Activated naive CD4-positive, alpha-beta T cell treated with anti-CD3 and anti-CD28 coated beads, Interleukin-2, amount 10 ng/mL, durations not matched to agents 7 days and 5 days (primary cell): ENCODE results near the gene HMCN2.

Source experiments
- CTCF ChIA-PET: fragments of 350-600 bp; sonication (Branson Sonifier 250); formaldehyde crosslinking; loops from one replicate; lab custom pipeline; 2021; ENCODE audit warnings: antibody characterized with exemption; lab: Charles Lee
- DNase-seq: peaks from one replicate; pipeline ENCODE4 v3.0.0-alpha.2; 2020
- H3K27ac Mint-ChIP-seq: one replicate; pipeline ENCODE4 v1.8.0; 2021; ENCODE audit warnings: mild to moderate bottlenecking, moderate library complexity, mixed read lengths
- H3K27me3 Mint-ChIP-seq: one replicate; pipeline ENCODE4 v1.8.0; 2021; ENCODE audit warnings: mild to moderate bottlenecking, mixed read lengths
- H3K36me3 Mint-ChIP-seq: one replicate; pipeline ENCODE4 v1.8.0; 2021; ENCODE audit warnings: mixed read lengths
- H3K4me1 Mint-ChIP-seq: one replicate; pipeline ENCODE4 v1.8.0; 2021; ENCODE audit warnings: mixed read lengths
- H3K4me3 Mint-ChIP-seq: one replicate; pipeline ENCODE4 v1.8.0; 2021; ENCODE audit warnings: mild to moderate bottlenecking, moderate library complexity, mixed read lengths
- H3K9me3 Mint-ChIP-seq: one replicate; pipeline ENCODE4 v1.8.0; 2021; ENCODE audit warnings: mixed read lengths

The HMCN2 gene

DNA sequence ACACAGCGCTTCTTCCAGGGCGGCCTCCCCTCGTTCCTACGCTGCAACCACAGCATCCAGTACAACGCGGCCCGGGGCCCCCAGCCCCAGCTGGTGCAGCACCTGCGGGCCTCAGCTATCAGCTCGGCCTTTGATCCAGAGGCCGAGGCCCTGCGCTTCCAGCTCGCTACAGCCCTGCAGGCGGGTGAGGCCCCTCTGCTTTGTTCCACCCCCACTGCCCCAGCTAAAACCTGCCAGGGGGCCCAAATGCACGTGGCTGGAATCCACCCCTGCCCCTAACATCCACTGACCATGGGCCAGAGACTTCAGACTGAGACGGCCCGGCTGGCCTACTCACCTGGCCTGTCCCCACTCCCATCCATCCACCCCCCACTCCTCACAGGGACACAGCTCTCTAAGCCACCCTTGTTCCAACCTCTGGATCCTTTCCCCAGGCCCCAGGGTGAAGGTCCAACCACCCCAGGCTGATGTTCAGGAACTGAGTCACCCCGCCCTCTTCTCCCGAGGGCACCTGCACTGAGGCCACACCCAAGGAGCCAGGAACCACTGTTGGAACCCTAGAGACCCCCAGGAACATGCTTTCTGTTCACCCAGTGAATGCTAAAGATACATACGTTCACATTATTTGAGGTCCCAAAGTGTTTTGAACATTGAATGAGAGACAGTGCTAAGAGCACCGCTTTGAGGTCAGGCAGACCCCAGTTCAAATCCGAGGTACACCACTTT, 160.3 kb downstream of the HMCN2 start:
- Mint-ChIP-seq H3K4me1 (no peaks in the 10 kb centered on the region), H3K9me3 (no peaks in the 10 kb centered on the region), H3K27ac (no peak overlapping the region), H3K36me3 (no peaks in the 10 kb centered on the region), H3K4me3 (no peak overlapping the region), H3K27me3 (peaks cover 31% of the 10 kb centered on the region)
- DNase-seq, result no peak
- CTCF ChIA-PET, result no interaction called here

DNA sequence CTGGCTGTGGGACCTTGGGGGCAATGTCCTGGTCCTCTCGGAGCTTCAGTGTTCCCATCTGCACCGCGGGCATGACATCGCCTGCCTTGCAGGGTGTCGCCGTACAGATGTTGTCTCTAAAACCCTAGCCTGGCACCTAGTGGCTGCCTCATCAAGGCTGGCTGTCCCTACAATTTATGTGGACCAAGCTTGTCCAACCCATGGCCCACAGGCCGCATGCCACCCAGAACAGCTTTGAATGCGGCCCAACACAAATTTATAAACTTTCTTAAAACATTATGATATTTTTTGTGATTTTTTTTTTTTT, 160.9 kb downstream of the HMCN2 start:
- H3K27ac Mint-ChIP-seq, result no peak overlapping the region
- no peaks in the 10 kb centered on the region for H3K4me1 Mint-ChIP-seq
- H3K9me3 Mint-ChIP-seq, result no peaks in the 10 kb centered on the region
- CTCF ChIA-PET, result no interaction called here
- H3K4me3 Mint-ChIP-seq, result no peak overlapping the region
- H3K36me3 Mint-ChIP-seq, result no peaks in the 10 kb centered on the region
- peaks cover 29% of the 10 kb centered on the region for H3K27me3 Mint-ChIP-seq
- DNase-seq, result no peak

DNA sequence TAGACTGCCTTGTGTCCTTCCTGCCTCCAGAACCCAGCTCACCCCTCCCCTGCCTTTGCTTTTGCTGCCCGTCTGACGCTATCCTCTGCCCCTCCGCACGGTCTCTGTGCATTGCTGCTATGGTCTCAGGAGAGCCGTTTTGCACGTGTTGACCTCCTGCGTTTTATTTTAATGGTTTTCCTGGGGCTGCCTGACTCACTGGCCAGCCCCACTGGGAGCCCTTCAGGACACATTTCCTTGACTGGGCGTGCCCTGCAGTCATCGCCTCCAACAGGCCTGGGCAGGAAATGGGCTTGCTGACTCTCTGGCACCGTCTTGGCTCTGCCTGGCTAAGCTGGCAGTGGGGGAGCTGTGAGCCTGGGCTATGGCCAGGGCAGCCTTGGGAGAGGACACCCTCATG, 161.3 kb downstream of the HMCN2 start:
- no peaks in the 10 kb centered on the region for H3K4me1 Mint-ChIP-seq
- no peak overlapping the region for H3K4me3 Mint-ChIP-seq
- H3K27ac Mint-ChIP-seq, result no peak overlapping the region
- DNase-seq, result no peak
- peaks cover 29% of the 10 kb centered on the region for H3K27me3 Mint-ChIP-seq
- H3K9me3 Mint-ChIP-seq, result no peaks in the 10 kb centered on the region
- H3K36me3 Mint-ChIP-seq, result no peaks in the 10 kb centered on the region
- CTCF ChIA-PET, result no interaction called here

DNA sequence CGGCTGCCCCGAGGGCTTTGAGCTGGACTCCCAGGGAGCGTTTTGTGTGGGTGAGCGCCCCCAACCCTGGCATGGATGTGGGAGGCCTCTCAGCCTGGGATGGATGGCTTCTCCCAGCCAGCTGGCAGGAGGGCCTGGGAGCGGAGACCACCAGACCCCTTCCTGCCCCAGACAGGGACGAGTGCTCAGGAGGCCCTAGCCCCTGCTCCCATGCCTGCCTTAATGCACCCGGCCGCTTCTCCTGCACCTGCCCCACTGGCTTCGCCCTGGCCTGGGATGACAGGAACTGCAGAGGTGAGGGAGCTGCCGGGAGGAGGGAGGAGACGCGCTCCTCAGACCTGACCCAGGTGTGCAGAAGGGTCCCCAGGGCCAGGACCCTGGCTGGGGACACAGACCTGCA, 161.8 kb downstream of the HMCN2 start:
- CTCF ChIA-PET, result no interaction called here
- H3K27me3 Mint-ChIP-seq, result peaks cover 30% of the 10 kb centered on the region
- H3K4me1 Mint-ChIP-seq, result peaks cover 1% of the 10 kb centered on the region
- no peaks in the 10 kb centered on the region for H3K9me3 Mint-ChIP-seq
- no peak overlapping the region for H3K27ac Mint-ChIP-seq
- H3K36me3 Mint-ChIP-seq, result no peaks in the 10 kb centered on the region
- DNase-seq, result no peak
- H3K4me3 Mint-ChIP-seq, result no peak overlapping the region

DNA sequence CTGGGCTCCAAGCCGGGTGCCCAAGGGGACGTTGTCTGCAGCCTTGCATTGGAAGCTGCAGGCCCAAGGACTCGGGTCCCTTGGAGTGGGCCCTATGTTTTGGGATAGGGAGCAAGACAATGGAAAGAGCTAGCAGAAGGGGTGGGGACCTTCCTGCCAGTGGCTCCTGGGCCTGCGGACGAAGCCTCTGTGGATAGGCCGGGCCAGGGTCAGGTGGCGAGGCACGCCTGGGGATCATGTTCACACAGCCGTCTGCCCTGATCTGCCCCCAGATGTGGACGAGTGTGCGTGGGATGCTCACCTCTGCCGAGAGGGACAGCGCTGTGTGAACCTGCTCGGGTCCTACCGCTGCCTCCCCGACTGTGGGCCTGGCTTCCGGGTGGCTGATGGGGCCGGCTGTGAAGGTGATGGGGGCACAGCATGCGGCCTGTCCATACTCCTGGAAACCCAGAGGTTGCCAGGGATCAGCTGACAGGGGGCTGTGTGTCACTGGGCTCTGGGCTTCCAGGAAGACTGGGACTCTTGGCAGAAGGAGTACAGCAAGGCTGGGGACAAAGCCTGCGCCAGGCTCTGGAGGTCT, 162.6 kb downstream of the HMCN2 start:
- peaks cover 4% of the 10 kb centered on the region for H3K4me1 Mint-ChIP-seq
- H3K9me3 Mint-ChIP-seq, result no peaks in the 10 kb centered on the region
- no peak overlapping the region for H3K4me3 Mint-ChIP-seq
- H3K36me3 Mint-ChIP-seq, result no peaks in the 10 kb centered on the region
- CTCF ChIA-PET, result no interaction called here
- no peak for DNase-seq
- peaks cover 36% of the 10 kb centered on the region for H3K27me3 Mint-ChIP-seq
- H3K27ac Mint-ChIP-seq, result no peak overlapping the region

DNA sequence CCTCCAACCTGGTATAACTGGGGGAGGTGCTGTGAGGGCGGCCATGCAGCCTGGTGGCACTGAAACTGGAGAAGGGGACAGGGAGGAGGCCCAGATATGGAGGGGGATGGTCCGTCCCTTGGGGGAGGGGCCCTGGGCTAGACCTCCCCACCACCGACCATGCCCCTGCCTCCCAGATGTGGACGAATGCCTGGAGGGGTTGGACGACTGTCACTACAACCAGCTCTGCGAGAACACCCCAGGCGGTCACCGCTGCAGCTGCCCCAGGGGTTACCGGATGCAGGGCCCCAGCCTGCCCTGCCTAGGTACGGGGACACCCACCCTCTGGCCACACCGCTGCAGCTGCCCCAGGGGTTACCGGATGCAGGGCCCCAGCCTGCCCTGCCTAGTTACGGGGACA, 163.8 kb downstream of the HMCN2 start:
- no peak for DNase-seq
- no peak overlapping the region for H3K27ac Mint-ChIP-seq
- peaks cover 4% of the 10 kb centered on the region for H3K4me1 Mint-ChIP-seq
- H3K36me3 Mint-ChIP-seq, result no peaks in the 10 kb centered on the region
- CTCF ChIA-PET, result no interaction called here
- H3K4me3 Mint-ChIP-seq, result no peak overlapping the region
- H3K27me3 Mint-ChIP-seq, result peaks cover 45% of the 10 kb centered on the region
- no peaks in the 10 kb centered on the region for H3K9me3 Mint-ChIP-seq

DNA sequence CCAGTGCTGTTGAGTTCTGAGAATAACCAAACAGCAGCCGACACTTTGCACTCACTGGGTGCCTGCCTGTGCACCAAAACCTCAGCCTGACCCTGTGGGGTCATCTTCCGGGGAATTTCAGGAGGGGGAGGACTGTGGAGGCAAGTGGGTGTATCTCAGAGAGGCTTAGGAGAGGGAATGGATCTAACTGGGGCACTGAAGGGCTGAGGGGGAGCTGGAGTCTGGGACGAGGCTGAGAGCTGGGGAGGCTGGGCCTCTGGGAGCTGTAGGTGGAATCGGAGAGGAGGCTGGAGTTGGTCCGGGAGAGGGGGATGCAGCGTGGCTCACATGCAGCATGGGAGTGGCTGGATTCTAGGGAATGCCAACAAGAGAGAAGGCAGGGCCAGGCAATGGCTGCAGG, 164.3 kb downstream of the HMCN2 start:
- Mint-ChIP-seq H3K9me3 (no peaks in the 10 kb centered on the region), H3K4me1 (peaks cover 4% of the 10 kb centered on the region), H3K4me3 (no peak overlapping the region), H3K27ac (no peak overlapping the region), H3K36me3 (no peaks in the 10 kb centered on the region), H3K27me3 (peaks cover 50% of the 10 kb centered on the region)
- CTCF ChIA-PET, result no interaction called here
- DNase-seq, result no peak

DNA sequence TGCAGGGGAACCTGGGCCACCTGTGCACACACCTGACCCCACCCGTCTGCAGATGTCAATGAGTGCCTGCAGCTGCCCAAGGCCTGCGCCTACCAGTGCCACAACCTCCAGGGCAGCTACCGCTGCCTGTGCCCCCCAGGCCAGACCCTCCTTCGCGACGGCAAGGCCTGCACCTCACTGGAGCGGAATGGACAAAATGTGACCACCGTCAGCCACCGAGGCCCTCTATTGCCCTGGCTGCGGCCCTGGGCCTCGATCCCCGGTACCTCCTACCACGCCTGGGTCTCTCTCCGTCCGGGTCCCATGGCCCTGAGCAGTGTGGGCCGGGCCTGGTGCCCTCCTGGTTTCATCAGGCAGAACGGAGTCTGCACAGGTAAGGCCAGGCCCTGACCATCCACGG, 164.7 kb downstream of the HMCN2 start:
- no peak for DNase-seq
- H3K27me3 Mint-ChIP-seq, result peaks cover 54% of the 10 kb centered on the region
- H3K4me1 Mint-ChIP-seq, result peaks cover 4% of the 10 kb centered on the region
- no peak overlapping the region for H3K27ac Mint-ChIP-seq
- CTCF ChIA-PET, result no interaction called here
- H3K36me3 Mint-ChIP-seq, result no peaks in the 10 kb centered on the region
- no peak overlapping the region for H3K4me3 Mint-ChIP-seq
- no peaks in the 10 kb centered on the region for H3K9me3 Mint-ChIP-seq

DNA sequence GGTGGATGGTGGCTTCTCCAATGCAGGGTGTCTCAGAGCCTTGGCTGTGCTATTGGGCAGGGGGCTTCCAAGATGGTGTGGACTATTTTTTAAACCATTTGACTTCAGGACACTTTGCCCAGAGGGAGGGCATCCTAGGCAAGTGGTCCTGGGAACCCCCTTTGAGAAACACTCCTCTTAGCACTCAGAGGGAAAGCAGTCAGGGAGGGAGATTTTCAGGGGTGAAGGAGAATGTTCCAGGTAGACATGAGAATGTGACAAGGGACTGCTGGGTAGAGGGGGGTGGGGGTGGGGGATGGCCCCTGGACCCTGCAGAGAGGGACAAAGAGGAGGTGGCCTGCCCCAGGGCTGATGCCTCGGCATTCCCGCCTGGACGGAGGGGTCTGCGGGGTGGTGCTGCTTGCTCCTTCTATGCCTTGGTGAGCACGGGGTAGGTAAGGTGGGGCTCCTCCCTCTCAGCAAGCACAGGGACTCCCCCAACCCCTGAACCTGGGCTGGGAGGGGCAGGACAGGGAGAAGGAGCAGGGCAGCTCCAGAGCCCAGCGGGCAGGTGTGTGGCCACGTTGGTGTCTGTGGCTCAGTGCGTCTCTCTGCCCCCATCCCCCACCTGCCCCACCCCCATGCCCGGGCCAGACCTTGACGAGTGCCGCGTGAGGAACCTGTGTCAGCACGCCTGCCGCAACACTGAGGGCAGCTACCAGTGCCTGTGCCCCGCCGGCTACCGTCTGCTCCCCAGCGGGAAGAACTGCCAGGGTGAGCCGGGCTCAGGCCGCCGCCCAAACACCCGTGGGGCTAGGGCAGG, 165.4 kb downstream of the HMCN2 start:
- no peak overlapping the region for H3K27ac Mint-ChIP-seq
- peaks cover 4% of the 10 kb centered on the region for H3K4me1 Mint-ChIP-seq
- H3K36me3 Mint-ChIP-seq, result no peaks in the 10 kb centered on the region
- no peaks in the 10 kb centered on the region for H3K9me3 Mint-ChIP-seq
- no peak overlapping the region for H3K4me3 Mint-ChIP-seq
- peaks cover 58% of the 10 kb centered on the region for H3K27me3 Mint-ChIP-seq
- DNase-seq, result no peak
- CTCF ChIA-PET, result no interaction called here

DNA sequence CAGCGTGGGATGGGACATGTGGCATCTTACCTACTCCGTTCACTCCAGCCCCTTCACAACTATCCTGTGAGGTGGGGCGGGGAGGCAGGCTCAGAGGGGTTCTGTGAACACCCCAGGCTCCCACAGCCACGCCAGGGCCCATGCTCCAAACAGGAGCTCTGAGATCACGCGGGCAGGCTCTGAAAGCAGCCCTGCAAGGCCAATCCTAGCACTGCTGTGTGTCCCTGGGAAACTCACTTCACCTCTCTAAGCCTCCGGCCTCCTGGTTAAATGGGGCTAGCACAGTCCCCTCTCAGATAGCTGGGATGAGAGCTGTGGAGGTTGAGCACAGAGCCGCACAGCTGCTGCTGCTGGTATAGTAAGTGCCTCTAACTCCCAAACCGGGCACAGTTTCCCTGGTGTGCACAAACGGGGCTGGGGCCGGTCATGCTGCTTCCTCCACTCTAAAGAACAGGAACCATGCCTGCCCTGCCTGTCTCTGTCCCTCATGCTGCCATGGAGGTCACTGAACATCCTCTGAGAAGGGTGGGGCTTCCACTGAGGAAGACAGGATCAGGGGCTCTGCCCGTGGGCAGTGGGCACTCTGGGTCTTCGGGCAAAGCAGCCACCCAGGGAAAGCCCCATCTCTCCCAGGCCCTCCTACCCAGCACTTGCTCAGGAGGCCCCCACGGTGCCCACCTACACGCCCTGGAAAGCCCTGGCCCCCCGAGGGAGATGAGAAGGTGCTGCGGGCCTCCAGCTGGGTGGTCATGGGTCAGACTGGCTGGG, 166.2 kb downstream of the HMCN2 start:
- Mint-ChIP-seq H3K9me3 (no peaks in the 10 kb centered on the region), H3K4me3 (no peak overlapping the region), H3K4me1 (peaks cover 4% of the 10 kb centered on the region), H3K36me3 (no peaks in the 10 kb centered on the region), H3K27me3 (peaks cover 64% of the 10 kb centered on the region), H3K27ac (no peak overlapping the region)
- DNase-seq, result no peak
- CTCF ChIA-PET, result no interaction called here

DNA sequence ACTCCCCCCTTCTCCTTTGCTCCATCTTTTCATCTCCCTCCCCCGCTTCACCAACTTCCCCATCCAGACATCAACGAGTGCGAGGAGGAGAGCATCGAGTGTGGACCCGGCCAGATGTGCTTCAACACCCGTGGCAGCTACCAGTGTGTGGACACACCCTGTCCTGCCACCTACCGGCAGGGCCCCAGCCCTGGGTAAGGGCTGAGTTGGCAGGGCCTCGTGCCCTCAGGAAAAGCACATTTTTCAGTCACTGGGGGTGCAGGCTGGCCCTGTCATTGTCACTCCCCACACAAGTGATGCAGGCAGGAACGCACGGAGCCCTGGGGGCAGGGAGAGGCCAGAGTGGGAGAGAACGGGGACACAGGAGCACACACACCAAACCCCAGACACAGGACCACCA, 166.8 kb downstream of the HMCN2 start:
- CTCF ChIA-PET, result no interaction called here
- H3K4me3 Mint-ChIP-seq, result no peak overlapping the region
- no peak for DNase-seq
- H3K9me3 Mint-ChIP-seq, result no peaks in the 10 kb centered on the region
- peaks cover 66% of the 10 kb centered on the region for H3K27me3 Mint-ChIP-seq
- H3K36me3 Mint-ChIP-seq, result no peaks in the 10 kb centered on the region
- H3K4me1 Mint-ChIP-seq, result peaks cover 4% of the 10 kb centered on the region
- H3K27ac Mint-ChIP-seq, result no peak overlapping the region

DNA sequence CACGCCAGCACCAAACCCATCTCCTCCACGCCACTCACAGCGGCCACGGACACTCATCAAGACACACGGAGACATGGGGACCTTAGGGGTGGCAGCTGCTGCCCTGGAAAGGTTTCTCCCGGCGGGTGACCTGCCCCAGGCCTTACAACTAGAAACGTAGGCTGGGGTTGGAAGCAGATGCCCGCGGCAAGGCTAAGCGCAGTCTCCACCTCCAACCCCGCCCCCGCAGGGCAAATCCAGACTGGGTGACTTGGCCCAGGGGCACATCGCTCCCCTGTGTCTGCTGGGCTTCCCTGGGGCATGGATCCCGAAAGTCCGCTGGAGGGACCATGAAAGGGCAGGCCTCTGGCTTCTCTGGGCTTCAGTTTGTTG, 167.2 kb downstream of the HMCN2 start:
- CTCF ChIA-PET, result no interaction called here
- H3K4me1 Mint-ChIP-seq, result peaks cover 4% of the 10 kb centered on the region

DNA sequence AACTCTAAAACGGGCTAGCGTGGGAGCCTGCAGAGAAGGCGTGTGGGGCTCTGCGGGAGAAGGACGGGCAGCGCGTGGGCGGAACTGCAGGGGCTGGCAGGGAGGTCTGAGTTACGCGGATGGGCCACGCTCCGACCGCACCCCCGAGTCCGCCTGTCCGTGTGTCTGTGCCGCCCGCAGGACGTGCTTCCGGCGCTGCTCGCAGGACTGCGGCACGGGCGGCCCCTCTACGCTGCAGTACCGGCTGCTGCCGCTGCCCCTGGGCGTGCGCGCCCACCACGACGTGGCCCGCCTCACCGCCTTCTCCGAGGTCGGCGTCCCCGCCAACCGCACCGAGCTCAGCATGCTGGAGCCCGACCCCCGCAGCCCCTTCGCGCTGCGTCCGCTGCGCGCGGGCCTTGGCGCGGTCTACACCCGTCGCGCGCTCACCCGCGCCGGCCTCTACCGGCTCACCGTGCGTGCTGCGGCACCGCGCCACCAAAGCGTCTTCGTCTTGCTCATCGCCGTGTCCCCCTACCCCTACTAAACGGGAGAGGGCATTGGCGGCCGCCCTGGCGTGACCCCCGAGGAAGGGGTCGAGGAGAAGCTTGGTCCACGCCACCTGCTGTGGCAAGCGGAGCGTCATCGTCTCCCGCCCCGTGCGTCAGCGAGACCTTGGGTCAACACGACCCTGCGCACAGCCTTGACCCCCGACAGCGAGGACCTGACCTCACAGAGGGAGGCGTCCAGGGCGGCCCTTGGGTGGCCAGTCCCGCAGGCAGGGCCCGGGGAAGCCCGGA, 167.8 kb downstream of the HMCN2 start:
- no peak overlapping the region for H3K4me3 Mint-ChIP-seq
- DNase-seq, result peak; percentile 57
- CTCF ChIA-PET, result no interaction called here
- no peak overlapping the region for H3K27ac Mint-ChIP-seq
- peaks cover 4% of the 10 kb centered on the region for H3K4me1 Mint-ChIP-seq
- peaks cover 70% of the 10 kb centered on the region for H3K27me3 Mint-ChIP-seq
- no peaks in the 10 kb centered on the region for H3K36me3 Mint-ChIP-seq
- H3K9me3 Mint-ChIP-seq, result no peaks in the 10 kb centered on the region

More for the DNA sequence above, 167.2 kb downstream of the HMCN2 start:
- H3K27ac Mint-ChIP-seq, result no peak overlapping the region
- H3K9me3 Mint-ChIP-seq, result no peaks in the 10 kb centered on the region
- H3K36me3 Mint-ChIP-seq, result no peaks in the 10 kb centered on the region
- no peak for DNase-seq
- H3K27me3 Mint-ChIP-seq, result peaks cover 67% of the 10 kb centered on the region
- H3K4me3 Mint-ChIP-seq, result no peak overlapping the region

DNA sequence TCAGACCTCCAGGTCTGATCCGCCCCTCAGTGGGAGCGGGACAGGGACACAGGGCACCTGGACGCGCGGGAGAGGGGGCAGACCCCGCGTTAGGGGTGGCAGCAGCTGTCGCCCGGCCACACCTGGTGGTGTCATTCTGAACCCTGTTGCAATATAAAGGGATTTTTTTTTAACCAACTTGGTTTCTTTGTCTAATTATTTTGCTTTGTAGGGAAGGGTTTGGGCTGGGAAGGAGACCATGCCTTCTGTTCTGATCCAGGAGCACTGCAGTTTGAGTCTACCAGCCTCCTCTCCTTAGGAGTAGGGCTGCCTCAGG, 168.3 kb downstream of the HMCN2 start:
- Mint-ChIP-seq H3K4me1 (peaks cover 4% of the 10 kb centered on the region), H3K9me3 (no peaks in the 10 kb centered on the region), H3K27ac (no peak overlapping the region), H3K27me3 (peaks cover 72% of the 10 kb centered on the region), H3K4me3 (no peak overlapping the region), H3K36me3 (no peaks in the 10 kb centered on the region)
- CTCF ChIA-PET, result no interaction called here
- DNase-seq, result no peak
